ENCODE measurements around the gene PACRG.

DNA sequence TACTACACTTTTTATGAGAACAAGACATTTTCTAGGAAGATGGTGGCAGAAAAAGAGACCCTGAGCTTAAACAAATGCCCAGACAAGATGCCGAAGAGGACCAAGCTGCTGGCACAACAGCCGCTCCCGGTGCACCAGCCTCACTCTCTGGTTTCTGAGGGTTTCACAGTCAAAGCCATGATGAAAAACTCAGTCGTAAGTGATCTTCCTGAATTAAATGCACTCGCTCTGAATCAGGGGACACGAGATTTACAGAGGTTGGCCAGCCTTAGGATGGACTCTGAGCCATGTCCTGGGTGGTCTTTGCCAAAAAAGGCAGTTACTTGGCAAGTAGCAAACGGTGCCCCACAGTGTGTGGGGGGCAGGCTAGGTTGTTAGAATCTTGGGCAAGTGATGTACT, 423 bp downstream of the PACRG start:
- TF ChIP-seq, protein P1, sequence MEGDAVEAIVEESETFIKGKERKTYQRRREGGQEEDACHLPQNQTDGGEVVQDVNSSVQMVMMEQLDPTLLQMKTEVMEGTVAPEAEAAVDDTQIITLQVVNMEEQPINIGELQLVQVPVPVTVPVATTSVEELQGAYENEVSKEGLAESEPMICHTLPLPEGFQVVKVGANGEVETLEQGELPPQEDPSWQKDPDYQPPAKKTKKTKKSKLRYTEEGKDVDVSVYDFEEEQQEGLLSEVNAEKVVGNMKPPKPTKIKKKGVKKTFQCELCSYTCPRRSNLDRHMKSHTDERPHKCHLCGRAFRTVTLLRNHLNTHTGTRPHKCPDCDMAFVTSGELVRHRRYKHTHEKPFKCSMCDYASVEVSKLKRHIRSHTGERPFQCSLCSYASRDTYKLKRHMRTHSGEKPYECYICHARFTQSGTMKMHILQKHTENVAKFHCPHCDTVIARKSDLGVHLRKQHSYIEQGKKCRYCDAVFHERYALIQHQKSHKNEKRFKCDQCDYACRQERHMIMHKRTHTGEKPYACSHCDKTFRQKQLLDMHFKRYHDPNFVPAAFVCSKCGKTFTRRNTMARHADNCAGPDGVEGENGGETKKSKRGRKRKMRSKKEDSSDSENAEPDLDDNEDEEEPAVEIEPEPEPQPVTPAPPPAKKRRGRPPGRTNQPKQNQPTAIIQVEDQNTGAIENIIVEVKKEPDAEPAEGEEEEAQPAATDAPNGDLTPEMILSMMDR (IDR thresholded peaks at IDR 0.05; ENCODE audit: low read depth, low read length) = no peak
- TF ChIP-seq MYC (IDR thresholded peaks at IDR 0.05; ENCODE audit: low read depth, low read length) = no peak

All from NB4 (cell line).